ENCODE results near the gene SRRD. TPM values are rescaled to one million over a fixed set of nuclear protein-coding genes. Genes with fewer than 3 reads are reported as not detected.

SRRD gene
- total and polyA plus RNA-seq, 4 experiments from 2014 or later: 17.6 to 28.9 (median 20.1) TPM

- Mint-ChIP-seq H3K27me3 (no peaks in the 10 kb centered on the region), H3K4me3 (peak overlapping the region; percentile 91 to 98 (median 92)), H3K36me3 (peaks cover 12 to 47% of the 10 kb centered on the region in 2 donors), H3K4me1 (peaks cover 51 to 82% (median 69%) of the 10 kb centered on the region in 4 donors), H3K27ac (peak overlapping the region; percentile 93 to 99 (median 99)), H3K9me3 (peaks cover 0 to 3% (median 0%) of the 10 kb centered on the region in 8 donors)
- peaks cover 72% of the 10 kb centered on the region for H3K4me1 ChIP-seq (ENCODE audit: insufficient read depth, low read length)
- no peaks in the 10 kb centered on the region for H3K9me3 ChIP-seq (ENCODE audit: control insufficient read depth in 1 of 2, low read length in 2 of 2)
- H3K27ac ChIP-seq (ENCODE audit: low read depth, low read length): peak overlapping the region; percentile 95
- peak in 1 of 5 donors; percentile 7 for DNase-seq
- ChIA-PET POLR2A (ENCODE audit: partially characterized antibody) (interaction anchor here (0.7 to 6.4 kb wide), 25 partner anchors 9 to 1436 kb away, joined by 3 to 68 read pairs (median 6); partner anchors contain the start of genes ASPHD2, MIAT, PITPNB and TFIP11), CTCF (ENCODE audit: partially characterized antibody) (interaction anchor here (1.1 to 4.1 kb wide), 2 partner anchors 22 to 29 kb away, joined by 3 to 17 read pairs; partner anchors contain the start of gene TFIP11)
- intact Hi-C loops (cut with micrococcal nuclease): loop anchor here (1.0 to 2.0 kb wide), 5 partner anchors 29 to 189 kb away; partner anchors contain the start of genes ASPHD2, TFIP11 and TPST2
- H3K36me3 ChIP-seq (ENCODE audit: insufficient read depth, low read length): peaks cover 5% of the 10 kb centered on the region
- no peaks in the 10 kb centered on the region for H3K27me3 ChIP-seq (ENCODE audit: insufficient read depth, low read length)
- H3K4me3 ChIP-seq (ENCODE audit: low read length in 2 of 2): peak overlapping the region; percentile 51 to 77
Measured at GRCh38 chr22:26483043-26483438, 636 bp upstream of the SRRD start.

DNA sequence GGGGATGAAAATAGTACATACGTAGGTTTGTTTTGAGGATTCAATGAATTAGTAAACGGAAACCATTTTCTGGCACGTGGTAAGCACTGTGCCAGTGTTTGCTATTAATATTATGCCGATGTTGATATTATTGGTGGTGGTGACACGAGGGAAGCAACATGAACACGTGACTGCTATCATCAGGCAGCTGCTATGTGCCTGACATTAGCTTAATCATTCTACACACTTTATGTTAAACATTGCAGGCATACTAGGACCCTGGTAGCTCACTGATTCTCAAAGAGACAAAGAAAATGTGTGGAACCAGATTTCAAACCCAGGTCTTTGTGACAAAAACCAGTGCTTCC is 656 bp downstream of the SRRD start:
- POLR2A ChIA-PET (ENCODE audit: partially characterized antibody): interaction anchor here (1.0 to 6.4 kb wide), 20 partner anchors 8 to 207 kb away, joined by 3 to 68 read pairs (median 6); partner anchors contain the start of genes ASPHD2, MIAT, TFIP11 and TPST2
- Mint-ChIP-seq H3K27ac (peak overlapping the region; percentile 93 to 99 (median 98)), H3K27me3 (no peaks in the 10 kb centered on the region), H3K4me1 (peaks cover 48 to 73% (median 60%) of the 10 kb centered on the region in 4 donors), H3K4me3 (peak overlapping the region; percentile 89 to 98 (median 92)), H3K36me3 (peaks cover 24 to 53% of the 10 kb centered on the region in 2 donors), H3K9me3 (peaks cover 0 to 3% (median 0%) of the 10 kb centered on the region in 8 donors)
- no peaks in the 10 kb centered on the region for H3K27me3 ChIP-seq (ENCODE audit: insufficient read depth, low read length)
- H3K9me3 ChIP-seq (ENCODE audit: control insufficient read depth in 1 of 2, low read length in 2 of 2): no peaks in the 10 kb centered on the region
- H3K27ac ChIP-seq (ENCODE audit: low read depth, low read length): peak overlapping the region; percentile 95
- H3K4me1 ChIP-seq (ENCODE audit: insufficient read depth, low read length): peaks cover 64% of the 10 kb centered on the region
- intact Hi-C loops (cut with micrococcal nuclease): no loop called here
- H3K4me3 ChIP-seq (ENCODE audit: low read length in 2 of 2): peak overlapping the region; percentile 51 to 92
- peak in 4 of 5 donors; percentile 39 to 66 (median 46) for DNase-seq
- peaks cover 17% of the 10 kb centered on the region for H3K36me3 ChIP-seq (ENCODE audit: insufficient read depth, low read length)
- CTCF ChIA-PET (ENCODE audit: partially characterized antibody): interaction anchor here (0.9 to 4.1 kb wide), 4 partner anchors 18 to 182 kb away, joined by 3 to 17 read pairs (median 6); no protein-coding TSS in a partner anchor

DNA sequence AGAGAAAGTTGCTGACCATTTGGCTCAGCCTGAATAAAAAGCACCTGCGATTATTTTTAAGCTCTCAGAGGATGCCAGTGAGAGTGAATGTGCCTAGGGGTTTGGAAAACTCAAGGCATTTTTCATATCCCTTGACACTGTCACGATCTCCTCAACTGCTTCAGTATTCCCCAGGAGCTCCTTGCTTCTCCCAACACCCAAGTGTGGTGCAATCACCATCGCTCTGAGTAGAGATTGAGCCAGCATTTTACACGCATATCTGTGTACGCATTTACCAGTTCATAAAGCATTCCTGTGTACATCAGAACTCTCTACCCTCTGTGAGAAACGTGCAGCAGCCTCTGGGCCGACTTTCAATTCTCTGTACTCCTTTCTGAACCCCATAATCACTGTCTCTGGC is 1.3 kb downstream of the SRRD start:
- H3K27ac Mint-ChIP-seq: peak overlapping the region; percentile 26 to 97 (median 88)
- H3K4me1 Mint-ChIP-seq: peaks cover 41 to 66% (median 53%) of the 10 kb centered on the region in 4 donors
- Histone ChIP-seq H3K4me1 (ENCODE audit: insufficient read depth, low read length) (peaks cover 57% of the 10 kb centered on the region), H3K9me3 (ENCODE audit: control insufficient read depth in 1 of 2, low read length in 2 of 2) (no peaks in the 10 kb centered on the region), H3K27me3 (ENCODE audit: insufficient read depth, low read length) (no peaks in the 10 kb centered on the region), H3K27ac (ENCODE audit: low read depth, low read length) (no peak overlapping the region), H3K36me3 (ENCODE audit: insufficient read depth, low read length) (peaks cover 24% of the 10 kb centered on the region), H3K4me3 (ENCODE audit: low read length in 2 of 2) (no peak overlapping the region)
- intact Hi-C loops (cut with micrococcal nuclease): no loop called here
- POLR2A ChIA-PET (ENCODE audit: partially characterized antibody): interaction anchor here (1.0 to 6.4 kb wide), 9 partner anchors 7 to 206 kb away, joined by 3 to 68 read pairs (median 25); partner anchors contain the start of genes ASPHD2 and TFIP11
- CTCF ChIA-PET (ENCODE audit: partially characterized antibody): interaction anchor here (0.9 to 4.1 kb wide), 4 partner anchors 17 to 181 kb away, joined by 3 to 17 read pairs (median 6); no protein-coding TSS in a partner anchor
- H3K4me3 Mint-ChIP-seq: peak overlapping the region; percentile 28 to 92 (median 56)
- H3K27me3 Mint-ChIP-seq: no peaks in the 10 kb centered on the region
- no peak for DNase-seq
- peaks cover 0 to 3% (median 0%) of the 10 kb centered on the region in 8 donors for H3K9me3 Mint-ChIP-seq
- H3K36me3 Mint-ChIP-seq: peaks cover 30 to 53% of the 10 kb centered on the region in 2 donors

- H3K36me3 ChIP-seq (ENCODE audit: insufficient read depth, low read length): peaks cover 32% of the 10 kb centered on the region
- Mint-ChIP-seq H3K27ac (peak overlapping the region; percentile 26 to 97 (median 88)), H3K27me3 (no peaks in the 10 kb centered on the region), H3K36me3 (peaks cover 32 to 60% of the 10 kb centered on the region in 2 donors), H3K4me3 (peak overlapping the region in 5 of 8 donors; percentile 13 to 78 (median 28)), H3K4me1 (peaks cover 38 to 57% (median 46%) of the 10 kb centered on the region in 4 donors), H3K9me3 (peaks cover 0 to 3% (median 0%) of the 10 kb centered on the region in 8 donors)
- POLR2A ChIA-PET (ENCODE audit: partially characterized antibody): interaction anchor here (4.4 to 6.4 kb wide), 2 partner anchors 28 to 186 kb away, joined by 65 to 68 read pairs; partner anchors contain the start of gene TFIP11
- H3K4me1 ChIP-seq (ENCODE audit: insufficient read depth, low read length): peaks cover 48% of the 10 kb centered on the region
- no peak overlapping the region for H3K4me3 ChIP-seq (ENCODE audit: low read length in 2 of 2)
- H3K27me3 ChIP-seq (ENCODE audit: insufficient read depth, low read length): no peaks in the 10 kb centered on the region
- no peak for DNase-seq
- H3K9me3 ChIP-seq (ENCODE audit: control insufficient read depth in 1 of 2, low read length in 2 of 2): no peaks in the 10 kb centered on the region
- intact Hi-C loops (cut with micrococcal nuclease): no loop called here
- H3K27ac ChIP-seq (ENCODE audit: low read depth, low read length): no peak overlapping the region
- CTCF ChIA-PET (ENCODE audit: partially characterized antibody): interaction anchor here (1.8 to 2.4 kb wide), 2 partner anchors 16 to 119 kb away, joined by 4 to 8 read pairs; no protein-coding TSS in a partner anchor
Measured at GRCh38 chr22:26485806-26486390, 2.2 kb downstream of the SRRD start.

GRCh38 chr22:26486394-26486793 is 2.7 kb downstream of the SRRD start:
- Mint-ChIP-seq H3K36me3 (peaks cover 31 to 60% of the 10 kb centered on the region in 2 donors), H3K9me3 (peaks cover 0 to 3% (median 0%) of the 10 kb centered on the region in 8 donors), H3K27ac (peak overlapping the region in 5 of 7 donors; percentile 2 to 93 (median 88)), H3K27me3 (no peaks in the 10 kb centered on the region), H3K4me1 (peaks cover 34 to 52% (median 41%) of the 10 kb centered on the region in 4 donors), H3K4me3 (peak overlapping the region in 3 of 8 donors; percentile 42 to 61 (median 51))
- no peak overlapping the region for H3K4me3 ChIP-seq (ENCODE audit: low read length in 2 of 2)
- H3K9me3 ChIP-seq (ENCODE audit: control insufficient read depth in 1 of 2, low read length in 2 of 2): no peaks in the 10 kb centered on the region
- ChIA-PET CTCF (ENCODE audit: partially characterized antibody) (no interaction called here), POLR2A (ENCODE audit: partially characterized antibody) (interaction anchor here (6.4 kb wide), 1 partner anchor 28 kb away, joined by 68 read pairs; the partner anchor contains the start of gene TFIP11)
- H3K36me3 ChIP-seq (ENCODE audit: insufficient read depth, low read length): peaks cover 37% of the 10 kb centered on the region
- no peak overlapping the region for H3K27ac ChIP-seq (ENCODE audit: low read depth, low read length)
- intact Hi-C loops (cut with micrococcal nuclease): no loop called here
- no peak for DNase-seq
- H3K4me1 ChIP-seq (ENCODE audit: insufficient read depth, low read length): peaks cover 43% of the 10 kb centered on the region
- no peaks in the 10 kb centered on the region for H3K27me3 ChIP-seq (ENCODE audit: insufficient read depth, low read length)

DNA sequence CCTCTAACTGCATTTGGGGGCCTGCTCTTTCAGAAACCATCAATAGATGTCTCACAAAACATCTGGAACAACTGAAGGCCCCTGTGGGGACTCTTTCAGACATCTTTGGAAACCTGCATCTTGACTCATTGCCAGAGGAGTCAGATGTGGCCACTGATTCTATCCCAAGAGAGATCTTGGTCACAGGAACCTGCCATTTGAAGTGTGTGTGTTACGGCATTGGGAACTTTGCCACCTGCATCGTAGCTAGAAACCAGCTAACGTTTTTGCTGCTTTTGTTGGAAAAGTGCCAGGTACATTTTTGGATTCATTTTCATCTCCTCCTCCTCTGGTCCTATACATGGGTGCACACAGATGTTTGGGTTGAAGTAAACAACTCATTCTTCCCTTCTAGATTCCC is 4.3 kb downstream of the SRRD start:
- peaks cover 27% of the 10 kb centered on the region for H3K4me1 ChIP-seq (ENCODE audit: insufficient read depth, low read length)
- H3K36me3 Mint-ChIP-seq: peaks cover 38 to 66% of the 10 kb centered on the region in 2 donors
- intact Hi-C loops (cut with micrococcal nuclease): no loop called here
- POLR2A ChIA-PET (ENCODE audit: partially characterized antibody): no interaction called here
- H3K27me3 Mint-ChIP-seq: no peaks in the 10 kb centered on the region
- H3K4me3 ChIP-seq (ENCODE audit: low read length in 2 of 2): no peak overlapping the region
- CTCF ChIA-PET (ENCODE audit: partially characterized antibody): no interaction called here
- H3K27ac Mint-ChIP-seq: peak overlapping the region in 5 of 7 donors; percentile 37 to 65 (median 42)
- H3K36me3 ChIP-seq (ENCODE audit: insufficient read depth, low read length): peaks cover 52% of the 10 kb centered on the region
- no peaks in the 10 kb centered on the region for H3K9me3 ChIP-seq (ENCODE audit: control insufficient read depth in 1 of 2, low read length in 2 of 2)
- H3K27me3 ChIP-seq (ENCODE audit: insufficient read depth, low read length): no peaks in the 10 kb centered on the region
- DNase-seq: no peak
- H3K27ac ChIP-seq (ENCODE audit: low read depth, low read length): no peak overlapping the region
- H3K4me3 Mint-ChIP-seq: no peak overlapping the region
- H3K4me1 Mint-ChIP-seq: peaks cover 21 to 36% (median 27%) of the 10 kb centered on the region in 4 donors
- H3K9me3 Mint-ChIP-seq: peaks cover 0 to 3% (median 0%) of the 10 kb centered on the region in 8 donors
